ENCODE results near the gene PIGH.

The PIGH gene

DNA sequence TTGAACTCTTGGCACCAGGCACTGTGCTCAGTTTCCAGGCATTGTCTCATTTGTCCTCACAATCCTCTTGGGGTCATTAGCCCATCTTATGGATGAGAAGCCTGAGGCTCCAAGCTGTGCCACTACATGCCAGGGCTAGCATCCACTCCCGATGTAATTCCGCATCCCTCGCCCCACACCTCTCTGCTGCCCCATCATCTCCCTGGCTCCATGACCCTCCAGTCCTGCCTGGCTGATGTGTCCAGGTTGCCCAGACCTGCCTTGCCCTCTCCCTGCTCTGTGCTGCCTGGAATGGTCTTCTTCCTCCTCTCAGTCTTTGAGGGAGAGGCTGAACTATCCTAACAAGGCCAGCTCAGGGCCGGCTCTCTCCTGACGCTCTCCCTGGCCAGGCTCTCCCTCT is 27.5 kb downstream of the PIGH start:
- H3K27me3 ChIP-seq (replicated peaks) = no peaks in the 10 kb centered on the region
- in situ Hi-C loops (cut with HindIII; ENCODE audit: low pct_ligation_motif_present, low sequenced_read_pairs) = no loop called here
- DNase-seq = no peak
- H3K27ac ChIP-seq = no peak overlapping the region
- no peak for TF ChIP-seq CTCF (IDR thresholded peaks at IDR 0.05; ENCODE audit: low read depth, low read length, missing control alignments)
- no peak overlapping the region for H3K4me3 ChIP-seq (ENCODE audit: low read depth, low read length)
- no peaks in the 10 kb centered on the region for H3K36me3 ChIP-seq (replicated peaks)

- no peaks in the 10 kb centered on the region for H3K36me3 ChIP-seq (replicated peaks)
- no peak for DNase-seq
- H3K27me3 ChIP-seq (replicated peaks) = no peaks in the 10 kb centered on the region
- TF ChIP-seq CTCF (IDR thresholded peaks at IDR 0.05; ENCODE audit: low read depth, low read length, missing control alignments) = no peak
- H3K27ac ChIP-seq = no peak overlapping the region
- in situ Hi-C loops (cut with HindIII; ENCODE audit: low pct_ligation_motif_present, low sequenced_read_pairs) = no loop called here
- H3K4me3 ChIP-seq (ENCODE audit: low read depth, low read length) = no peak overlapping the region
These were observed 28.1 kb downstream of the PIGH start for GRCh38 chr14:67571991-67572323.

GRCh38 chr14:67571275-67571990 is 28.6 kb downstream of the PIGH start:
- in situ Hi-C loops (cut with HindIII; ENCODE audit: low pct_ligation_motif_present, low sequenced_read_pairs) = no loop called here
- peak; percentile 99 for TF ChIP-seq CTCF (IDR thresholded peaks at IDR 0.05; ENCODE audit: low read depth, low read length, missing control alignments)
- DNase-seq = peak; percentile 47
- no peaks in the 10 kb centered on the region for H3K36me3 ChIP-seq (replicated peaks)
- no peak overlapping the region for H3K4me3 ChIP-seq (ENCODE audit: low read depth, low read length)
- no peaks in the 10 kb centered on the region for H3K27me3 ChIP-seq (replicated peaks)
- H3K27ac ChIP-seq = no peak overlapping the region

DNA sequence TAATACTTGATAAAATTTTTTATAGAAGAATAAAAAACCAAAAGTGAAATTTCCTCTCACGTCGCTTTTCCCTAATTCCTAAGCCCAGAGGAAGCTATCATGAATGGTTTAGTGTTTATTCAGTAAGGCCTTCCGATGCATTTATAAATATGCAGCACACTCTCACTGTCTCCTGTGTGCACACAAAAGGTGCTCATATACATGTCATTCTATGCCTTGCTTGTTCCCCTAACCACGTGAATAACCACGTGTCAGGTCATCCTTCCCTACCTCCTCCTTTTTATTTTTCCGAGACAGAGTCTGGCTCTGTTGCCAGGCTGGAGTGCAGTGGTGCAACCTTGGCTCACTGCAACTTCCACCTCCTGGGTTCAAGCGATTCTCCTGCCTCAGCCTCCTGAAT is 29.6 kb downstream of the PIGH start:
- TF ChIP-seq CTCF (IDR thresholded peaks at IDR 0.05; ENCODE audit: low read depth, low read length, missing control alignments) = no peak
- no peak for DNase-seq
- no peak overlapping the region for H3K4me3 ChIP-seq (ENCODE audit: low read depth, low read length)
- no peaks in the 10 kb centered on the region for H3K27me3 ChIP-seq (replicated peaks)
- in situ Hi-C loops (cut with HindIII; ENCODE audit: low pct_ligation_motif_present, low sequenced_read_pairs) = no loop called here
- no peak overlapping the region for H3K27ac ChIP-seq
- no peaks in the 10 kb centered on the region for H3K36me3 ChIP-seq (replicated peaks)

- H3K36me3 ChIP-seq (replicated peaks) = no peaks in the 10 kb centered on the region
- no peak for DNase-seq
- no peak overlapping the region for H3K27ac ChIP-seq
- in situ Hi-C loops (cut with HindIII; ENCODE audit: low pct_ligation_motif_present, low sequenced_read_pairs) = no loop called here
- no peak for TF ChIP-seq CTCF (IDR thresholded peaks at IDR 0.05; ENCODE audit: low read depth, low read length, missing control alignments)
- H3K27me3 ChIP-seq (replicated peaks) = no peaks in the 10 kb centered on the region
- no peak overlapping the region for H3K4me3 ChIP-seq (ENCODE audit: low read depth, low read length)
These were observed 30.3 kb downstream of the PIGH start for GRCh38 chr14:67569651-67570290.

Data from brain microvascular endothelial cell (primary cell).